Right forelimb (tissue), 1 donor: ENCODE results near the gene PLA2G4F.
A peak's percentile ranks its signal among the peaks of the same experiment; 100 is the strongest.

ENCODE experiments used
- DNase-seq: peaks from one replicate; pipeline ENCODE4 v3.0.0-alpha.2; 2018

PLA2G4F gene, protein sequence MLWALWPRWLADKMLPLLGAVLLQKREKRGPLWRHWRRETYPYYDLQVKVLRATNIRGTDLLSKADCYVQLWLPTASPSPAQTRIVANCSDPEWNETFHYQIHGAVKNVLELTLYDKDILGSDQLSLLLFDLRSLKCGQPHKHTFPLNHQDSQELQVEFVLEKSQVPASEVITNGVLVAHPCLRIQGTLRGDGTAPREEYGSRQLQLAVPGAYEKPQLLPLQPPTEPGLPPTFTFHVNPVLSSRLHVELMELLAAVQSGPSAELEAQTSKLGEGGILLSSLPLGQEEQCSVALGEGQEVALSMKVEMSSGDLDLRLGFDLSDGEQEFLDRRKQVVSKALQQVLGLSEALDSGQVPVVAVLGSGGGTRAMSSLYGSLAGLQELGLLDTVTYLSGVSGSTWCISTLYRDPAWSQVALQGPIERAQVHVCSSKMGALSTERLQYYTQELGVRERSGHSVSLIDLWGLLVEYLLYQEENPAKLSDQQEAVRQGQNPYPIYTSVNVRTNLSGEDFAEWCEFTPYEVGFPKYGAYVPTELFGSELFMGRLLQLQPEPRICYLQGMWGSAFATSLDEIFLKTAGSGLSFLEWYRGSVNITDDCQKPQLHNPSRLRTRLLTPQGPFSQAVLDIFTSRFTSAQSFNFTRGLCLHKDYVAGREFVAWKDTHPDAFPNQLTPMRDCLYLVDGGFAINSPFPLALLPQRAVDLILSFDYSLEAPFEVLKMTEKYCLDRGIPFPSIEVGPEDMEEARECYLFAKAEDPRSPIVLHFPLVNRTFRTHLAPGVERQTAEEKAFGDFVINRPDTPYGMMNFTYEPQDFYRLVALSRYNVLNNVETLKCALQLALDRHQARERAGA

DNA sequence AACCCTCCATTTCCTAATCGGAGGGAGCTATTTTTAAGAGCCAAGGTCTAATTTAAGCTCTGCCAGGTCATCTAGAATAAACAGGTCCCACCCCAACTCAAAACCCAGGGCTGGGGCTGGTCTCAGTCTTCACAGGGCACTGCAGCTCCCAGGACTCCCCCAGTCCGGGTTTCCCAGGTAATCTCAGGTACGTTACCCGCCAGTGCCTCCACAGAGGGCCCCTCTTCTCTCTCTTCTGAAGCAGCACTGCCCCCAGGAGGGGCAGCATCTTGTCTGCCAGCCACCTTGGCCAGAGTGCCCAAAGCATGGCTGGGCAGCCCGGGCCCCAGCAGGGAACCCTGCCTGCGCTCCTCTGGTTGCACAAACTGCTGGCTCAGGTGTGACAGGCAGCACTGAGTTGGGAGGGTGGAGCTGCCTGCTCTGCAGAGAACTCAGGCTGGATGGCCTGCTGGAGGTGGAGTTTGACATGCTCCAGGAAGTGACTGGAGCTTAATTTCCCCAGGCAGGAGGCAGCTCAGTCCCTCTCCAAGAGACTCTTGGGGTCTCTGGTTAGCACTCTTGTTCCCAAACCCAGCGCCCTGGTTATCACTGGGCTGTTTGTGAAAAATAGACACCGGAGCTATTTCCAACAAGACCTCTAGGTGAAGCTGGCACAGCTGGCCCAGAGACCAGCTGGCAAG is at the start of gene PLA2G4F:
TSS of gene PLA2G4F (minus strand) at position 394 of the 680 bp plus-strand sequence. CDS start at position 307, 87 bp downstream.
- DNase-seq: peak; percentile 37

DNA sequence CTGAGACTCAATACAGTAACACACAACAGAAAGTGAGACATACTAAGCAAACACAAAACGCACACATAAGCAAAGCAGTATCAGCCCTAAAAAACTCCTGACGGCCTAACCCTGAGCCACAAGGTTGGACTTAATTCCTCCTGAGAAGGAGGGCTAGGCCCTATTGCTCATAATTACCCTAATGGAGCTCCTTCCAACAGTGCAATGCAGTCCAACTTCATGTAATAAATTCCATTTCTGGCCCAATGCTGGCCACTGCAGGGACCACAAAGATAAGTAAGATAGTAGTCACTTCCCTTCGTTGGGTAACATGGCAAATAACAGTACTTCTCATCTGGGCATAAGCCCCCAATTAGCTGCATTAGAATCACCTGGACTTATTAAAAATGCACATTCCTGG is 47.5 kb upstream of the PLA2G4F start:
- no peak for DNase-seq

DNA sequence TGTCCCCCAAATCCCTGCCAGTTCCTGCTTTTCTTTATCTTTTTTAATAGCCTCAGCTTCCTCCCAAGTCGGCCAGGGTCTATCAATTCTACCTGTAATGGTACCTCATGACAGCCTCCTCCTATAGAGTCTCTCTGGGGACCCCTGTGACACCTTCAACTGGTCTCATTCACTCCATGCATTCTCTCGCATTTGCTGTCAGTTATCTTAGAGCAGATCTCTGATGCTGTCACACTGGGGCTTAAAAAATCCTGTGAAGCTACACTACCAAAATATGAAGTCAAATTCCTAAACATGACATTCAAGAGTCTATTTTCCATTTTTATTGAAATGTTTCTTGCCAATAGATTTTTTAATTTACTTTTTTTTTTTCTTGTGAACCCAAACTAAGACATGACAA is 46.2 kb upstream of the PLA2G4F start:
- no peak for DNase-seq

DNA sequence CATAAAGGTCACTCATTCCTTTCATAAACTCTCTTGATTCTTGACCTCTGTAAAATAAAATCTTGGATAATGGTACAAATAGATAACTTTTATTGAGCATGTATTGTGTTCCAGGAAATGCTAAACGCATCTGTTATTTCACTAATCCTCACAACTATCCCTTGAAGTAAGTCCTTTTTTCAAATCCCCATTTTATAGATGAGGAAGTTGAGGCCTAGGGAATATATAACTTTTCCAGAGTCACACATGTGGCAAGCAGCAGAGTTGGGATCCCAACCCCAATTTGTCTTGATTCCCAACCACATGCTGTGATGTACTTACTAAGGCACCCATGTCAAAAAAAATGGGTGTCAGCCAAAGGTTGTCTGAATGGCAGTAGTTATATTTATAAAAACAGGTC is 45.4 kb upstream of the PLA2G4F start:
- no peak for DNase-seq

DNA sequence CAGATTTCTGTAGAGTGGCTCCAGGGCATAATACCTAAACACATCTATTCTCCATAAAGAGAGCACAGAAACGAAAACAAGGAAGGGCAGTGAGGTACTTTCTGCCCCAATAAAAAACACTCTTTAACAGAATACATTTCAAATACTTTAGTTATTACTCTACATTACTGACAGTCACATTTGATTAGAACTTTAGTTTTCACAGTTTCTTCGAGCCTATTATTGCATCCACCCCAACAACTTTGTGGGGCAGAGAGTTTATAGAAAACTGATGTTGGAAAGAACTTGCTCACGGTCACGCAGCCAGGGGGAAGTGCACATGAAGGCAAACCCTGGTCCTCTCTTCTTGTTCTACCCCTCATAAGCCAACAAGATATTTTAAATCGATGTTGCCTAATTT is 42.7 kb upstream of the PLA2G4F start:
- no peak for DNase-seq

DNA sequence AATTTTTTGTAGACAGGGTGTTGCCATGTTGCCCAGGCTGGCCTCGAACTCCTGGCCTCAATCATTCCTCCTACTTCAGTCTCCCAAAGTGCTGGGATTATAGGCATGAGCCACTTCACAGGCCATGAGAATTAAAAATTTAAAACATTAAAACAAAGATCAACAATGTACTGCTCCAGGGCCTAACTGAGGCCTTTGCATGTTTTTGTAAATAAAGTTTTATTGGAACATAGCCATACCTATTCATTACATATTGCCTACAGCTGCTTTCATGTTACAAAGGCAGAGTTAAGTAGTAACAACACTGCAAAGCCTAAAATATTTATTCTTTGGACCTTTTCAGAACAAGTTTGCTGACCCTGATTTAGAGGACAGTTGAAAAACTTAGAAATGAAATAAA is 42.1 kb upstream of the PLA2G4F start:
- DNase-seq: no peak

DNA sequence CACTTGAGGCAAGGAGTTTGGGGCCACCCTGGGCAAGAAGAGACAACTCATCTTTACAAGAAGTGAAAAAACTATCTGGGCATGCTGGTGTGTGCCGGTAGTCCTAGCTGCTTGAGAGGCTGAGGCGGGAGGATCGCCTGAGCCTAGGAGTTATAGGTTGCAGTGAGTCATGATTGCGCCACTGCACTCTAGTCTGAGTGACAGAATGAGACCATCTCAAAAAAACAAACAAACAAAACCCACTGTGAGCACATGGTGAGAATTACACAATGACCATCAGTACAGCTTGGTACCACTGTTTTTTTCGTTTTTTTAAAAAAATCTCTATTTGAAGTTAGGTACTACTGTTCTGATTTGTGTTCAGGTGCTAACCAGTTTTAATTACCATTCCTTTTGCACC is 38.1 kb upstream of the PLA2G4F start:
- DNase-seq: no peak

DNA sequence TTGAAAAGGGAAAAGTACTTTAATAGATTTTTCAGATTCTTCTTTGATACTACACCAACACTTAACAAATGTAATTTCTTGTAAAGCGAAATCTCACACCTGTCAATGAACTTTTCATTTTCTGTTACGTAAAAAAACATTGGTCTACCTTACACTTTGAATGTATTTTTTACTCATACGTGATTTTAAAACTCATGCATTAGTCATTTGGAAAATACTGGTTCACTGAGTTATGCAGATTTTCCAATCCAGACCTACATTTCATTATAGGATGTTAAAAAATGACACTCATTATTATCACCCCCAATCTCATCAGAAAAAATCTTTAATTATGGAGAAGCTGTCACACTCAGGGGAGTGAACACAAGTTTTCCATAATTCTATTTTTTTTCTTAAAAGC is 36.9 kb upstream of the PLA2G4F start:
- DNase-seq: no peak

DNA sequence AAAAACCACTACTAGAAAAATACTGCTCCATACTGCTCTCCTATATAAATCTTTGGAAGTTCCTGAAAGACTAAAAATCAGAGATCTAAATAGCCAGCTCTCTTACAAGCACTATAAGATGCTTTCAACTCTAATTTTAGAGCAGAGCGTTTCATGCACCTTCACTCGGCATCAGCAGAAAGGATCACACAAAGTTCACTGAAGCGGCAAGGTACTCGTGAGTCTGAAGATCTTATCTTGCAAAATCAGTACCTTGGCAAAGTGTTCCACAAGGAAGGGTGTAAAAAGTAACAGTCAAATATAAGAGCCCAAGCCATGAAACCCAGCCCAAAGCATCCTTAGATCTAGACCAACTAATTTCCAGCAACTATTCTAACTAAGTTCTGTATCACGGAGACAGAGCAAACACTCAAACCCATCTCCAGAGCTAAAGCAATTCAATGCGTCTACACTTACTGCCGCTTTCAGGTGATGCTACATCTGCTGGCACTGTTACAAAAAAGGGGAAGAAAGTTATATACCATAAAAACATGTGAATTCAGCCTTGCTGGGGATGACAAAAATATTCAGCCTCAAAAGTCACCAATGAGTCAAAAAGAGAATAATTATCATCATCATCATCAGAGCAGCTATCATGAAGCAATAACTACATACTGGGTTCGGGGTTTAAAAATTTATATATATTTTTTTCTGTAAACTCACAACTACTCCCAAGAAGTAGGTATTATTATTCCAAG is 35.3 kb upstream of the PLA2G4F start:
- no peak for DNase-seq

DNA sequence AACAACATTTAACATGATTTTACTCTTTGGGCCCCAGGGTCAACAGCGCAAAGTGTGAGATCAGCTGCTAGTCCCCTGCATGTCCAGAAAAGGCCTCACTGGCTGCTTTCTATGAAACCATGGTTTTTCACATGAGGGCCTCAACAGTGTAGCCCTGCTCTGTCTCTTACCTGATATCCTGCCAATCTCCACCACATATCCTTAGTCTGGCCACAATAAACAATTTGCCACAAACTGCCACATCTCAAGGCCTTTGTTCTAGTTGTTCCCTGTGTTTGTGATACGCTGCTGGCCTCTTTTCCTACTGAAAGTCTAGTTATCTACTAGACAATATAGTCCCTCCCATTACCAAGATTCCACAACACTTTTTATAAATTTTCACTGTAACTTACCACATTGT is 33.9 kb upstream of the PLA2G4F start:
- no peak for DNase-seq

DNA sequence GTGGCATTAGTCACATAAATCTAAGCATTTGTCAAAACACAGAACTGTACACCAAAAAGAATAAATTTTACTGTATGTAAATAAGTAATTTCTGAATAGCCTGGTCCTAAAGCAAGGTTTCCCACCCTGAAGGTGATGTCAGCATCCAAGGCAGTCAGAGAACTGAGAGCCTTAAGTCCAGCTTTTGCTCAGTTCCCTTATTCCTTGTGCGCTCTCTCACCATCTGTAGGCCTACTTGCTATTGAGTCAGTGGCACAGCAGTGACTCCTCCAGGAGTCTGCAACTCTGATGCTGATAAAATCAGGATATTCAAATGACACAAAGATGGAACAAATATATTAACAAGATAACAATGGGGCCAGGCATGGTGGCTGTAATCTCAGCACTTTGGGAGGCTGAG is 29.4 kb upstream of the PLA2G4F start:
- no peak for DNase-seq

DNA sequence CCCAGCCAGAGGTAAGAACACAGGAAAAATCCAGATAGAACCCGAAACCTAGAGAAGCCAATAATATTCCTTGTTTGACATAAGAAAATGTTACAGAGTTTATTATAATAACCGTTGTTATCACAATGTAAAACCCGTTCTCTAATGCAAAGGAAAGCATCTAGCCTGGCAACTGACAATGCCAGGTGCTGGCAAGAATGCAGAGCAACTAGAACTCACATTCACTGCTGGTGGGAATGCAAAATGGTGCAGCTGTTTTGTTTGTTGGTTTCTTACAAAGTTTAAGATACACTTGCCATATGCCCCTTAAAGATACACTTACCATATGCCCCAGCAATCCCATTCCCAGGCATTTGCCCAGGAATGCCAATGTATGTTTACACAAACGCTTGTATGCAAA is 28.3 kb upstream of the PLA2G4F start:
- DNase-seq: no peak

DNA sequence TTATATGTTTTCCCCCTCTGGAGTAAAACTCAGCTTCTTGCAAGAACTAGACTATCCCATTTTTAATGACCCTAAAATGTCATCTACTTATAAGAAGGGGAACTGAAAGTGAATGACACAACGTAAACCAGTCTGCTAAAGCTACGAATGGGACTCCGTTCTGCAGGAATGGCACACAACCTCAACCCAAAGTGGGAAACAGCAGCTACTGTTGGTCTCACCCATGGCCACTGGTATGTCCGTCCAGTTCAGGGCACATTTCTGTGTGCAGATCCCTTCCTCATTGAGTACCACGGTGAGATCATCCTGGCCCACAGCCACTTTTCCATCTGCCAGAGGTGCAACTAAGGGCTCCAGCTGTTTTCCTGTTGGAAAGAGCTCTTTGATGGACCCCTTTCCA is 27.9 kb upstream of the PLA2G4F start:
- no peak for DNase-seq

DNA sequence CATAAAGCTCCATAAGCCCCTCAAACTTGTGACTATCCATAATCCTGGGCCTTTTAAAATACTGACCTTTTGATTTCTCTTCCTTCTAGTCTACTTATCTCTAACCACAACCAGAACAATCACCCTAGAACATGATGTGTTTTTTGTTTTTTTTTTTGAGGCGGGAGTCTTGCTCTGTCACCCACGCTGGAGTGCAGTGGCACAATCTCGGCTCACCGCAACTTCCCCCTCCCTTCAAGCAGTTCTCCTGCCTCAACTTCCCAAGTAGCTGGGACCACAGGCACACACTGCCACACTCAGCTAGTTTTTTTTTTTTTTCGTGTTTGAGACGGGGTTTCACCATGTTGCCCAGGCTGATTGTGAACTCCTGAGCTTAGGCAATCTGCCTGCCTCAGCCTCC is 26.5 kb upstream of the PLA2G4F start:
- DNase-seq: no peak

DNA sequence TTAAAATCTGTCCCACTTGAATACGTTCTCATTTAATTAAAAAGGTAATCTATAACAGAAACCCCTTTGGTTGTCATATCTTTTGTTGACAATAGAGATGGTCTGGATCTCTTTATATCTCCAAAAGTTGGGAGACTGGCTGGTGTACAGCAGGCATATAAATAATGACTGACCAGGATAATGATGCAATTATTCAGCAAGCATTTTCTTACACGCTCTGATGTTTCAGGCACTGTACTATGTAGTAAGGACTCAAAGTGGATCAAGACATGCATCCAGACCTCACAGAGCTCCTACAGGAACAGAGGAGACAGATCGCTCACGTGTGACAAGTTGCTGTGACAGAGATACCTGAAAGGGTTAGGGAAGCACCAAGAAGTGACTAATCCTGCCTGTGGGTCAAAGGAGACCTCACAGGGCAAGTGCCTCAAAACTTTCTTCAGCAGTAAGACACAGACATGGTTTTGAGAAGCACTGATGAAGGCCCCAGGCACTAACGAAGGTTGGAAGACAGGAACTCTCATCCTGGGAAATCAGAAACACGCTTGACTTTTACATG is 26.0 kb upstream of the PLA2G4F start:
- no peak for DNase-seq

DNA sequence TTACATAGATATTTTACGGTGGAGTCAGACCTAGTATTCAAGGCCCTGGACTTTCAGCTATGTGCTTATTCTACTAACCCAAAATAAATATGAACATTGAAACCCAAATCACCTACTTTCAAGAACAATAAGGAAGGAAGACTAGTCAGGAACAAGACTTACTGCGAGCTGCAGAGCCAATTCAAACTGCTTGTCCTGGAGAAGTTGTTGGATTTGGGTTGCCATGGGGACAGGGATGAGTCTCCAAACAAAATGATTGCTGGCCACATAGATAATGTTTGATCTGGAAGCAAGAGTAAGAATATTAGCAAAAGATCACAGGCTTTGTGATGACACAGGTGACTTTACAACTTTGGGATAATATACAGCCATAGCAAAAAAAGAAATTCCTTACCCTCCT is 21.6 kb upstream of the PLA2G4F start:
- no peak for DNase-seq

DNA sequence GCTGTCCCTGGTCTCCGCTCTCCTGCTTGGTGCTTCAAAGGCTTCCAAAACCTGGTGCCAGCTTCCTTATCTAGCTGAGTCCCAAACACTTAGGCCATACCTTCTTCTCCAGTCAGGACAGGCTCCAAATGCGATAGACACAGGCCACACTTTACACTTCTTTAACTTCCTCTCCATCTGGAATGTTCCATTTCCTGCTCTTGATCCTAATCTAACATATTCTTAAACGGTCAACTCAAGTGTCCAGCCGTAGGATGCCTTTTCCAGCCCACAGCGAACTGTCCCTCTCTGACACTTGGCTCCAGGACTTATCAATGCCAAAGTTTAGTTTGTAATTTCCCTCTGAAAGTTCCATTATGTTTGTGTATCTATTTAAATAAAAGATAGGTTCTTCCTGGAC is 19.2 kb upstream of the PLA2G4F start:
- no peak for DNase-seq

DNA sequence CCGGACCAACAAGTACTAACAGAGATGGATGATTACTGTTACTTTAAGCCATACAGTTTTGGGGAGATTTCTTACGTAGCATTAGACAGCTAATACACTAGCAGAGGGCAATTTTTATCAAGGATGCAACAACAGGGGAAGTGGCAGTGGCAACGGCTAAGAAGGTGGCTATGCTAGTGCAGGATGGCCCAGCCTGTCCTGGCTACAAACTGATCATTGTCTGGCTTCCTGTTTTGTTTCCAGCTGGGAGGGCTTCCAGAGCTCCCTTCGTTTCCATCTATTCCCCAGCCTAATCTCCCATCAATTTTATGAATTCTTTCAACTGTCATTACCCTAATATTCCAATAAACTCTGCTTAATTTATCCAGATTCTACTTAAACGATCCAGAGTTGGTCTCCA is 16.0 kb upstream of the PLA2G4F start:
- DNase-seq: no peak

DNA sequence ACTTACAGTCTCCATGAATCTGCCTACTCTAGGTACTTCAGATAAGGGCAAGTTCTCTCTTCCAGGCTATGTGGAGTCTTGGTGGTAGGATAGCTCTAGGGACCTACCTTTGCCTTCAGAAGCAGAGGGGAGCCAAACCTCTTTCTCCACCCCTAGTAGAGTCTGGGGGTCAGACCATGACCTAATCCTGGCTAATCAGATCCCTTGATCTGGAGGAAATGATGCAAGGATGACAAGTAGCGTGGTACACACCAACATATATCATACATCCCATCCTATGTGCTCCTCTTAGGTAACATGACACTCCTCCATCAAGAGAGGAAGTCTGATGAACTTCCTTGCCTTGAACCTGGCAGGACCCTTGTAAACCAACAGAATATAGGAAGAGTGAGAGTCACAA is 15.4 kb upstream of the PLA2G4F start:
- DNase-seq: no peak

DNA sequence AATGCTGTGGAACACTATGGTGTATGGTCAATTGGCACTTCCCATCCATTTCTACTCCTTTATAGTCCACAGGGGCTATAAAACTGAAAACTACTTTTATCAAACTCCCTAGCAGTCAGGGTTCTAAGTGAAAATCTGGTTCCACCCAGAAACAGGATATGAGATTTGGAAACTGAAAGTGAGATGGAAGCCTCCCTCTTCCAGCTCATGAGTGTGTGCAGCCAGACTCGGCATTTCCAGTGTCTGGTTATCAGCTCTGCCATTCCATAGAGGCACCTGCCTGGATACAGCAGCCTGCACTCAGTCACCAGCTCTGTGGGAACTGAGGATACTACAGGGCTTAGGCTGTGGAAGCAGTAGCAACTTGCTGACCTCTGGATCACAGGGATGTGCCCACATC is 14.7 kb upstream of the PLA2G4F start:
- no peak for DNase-seq

DNA sequence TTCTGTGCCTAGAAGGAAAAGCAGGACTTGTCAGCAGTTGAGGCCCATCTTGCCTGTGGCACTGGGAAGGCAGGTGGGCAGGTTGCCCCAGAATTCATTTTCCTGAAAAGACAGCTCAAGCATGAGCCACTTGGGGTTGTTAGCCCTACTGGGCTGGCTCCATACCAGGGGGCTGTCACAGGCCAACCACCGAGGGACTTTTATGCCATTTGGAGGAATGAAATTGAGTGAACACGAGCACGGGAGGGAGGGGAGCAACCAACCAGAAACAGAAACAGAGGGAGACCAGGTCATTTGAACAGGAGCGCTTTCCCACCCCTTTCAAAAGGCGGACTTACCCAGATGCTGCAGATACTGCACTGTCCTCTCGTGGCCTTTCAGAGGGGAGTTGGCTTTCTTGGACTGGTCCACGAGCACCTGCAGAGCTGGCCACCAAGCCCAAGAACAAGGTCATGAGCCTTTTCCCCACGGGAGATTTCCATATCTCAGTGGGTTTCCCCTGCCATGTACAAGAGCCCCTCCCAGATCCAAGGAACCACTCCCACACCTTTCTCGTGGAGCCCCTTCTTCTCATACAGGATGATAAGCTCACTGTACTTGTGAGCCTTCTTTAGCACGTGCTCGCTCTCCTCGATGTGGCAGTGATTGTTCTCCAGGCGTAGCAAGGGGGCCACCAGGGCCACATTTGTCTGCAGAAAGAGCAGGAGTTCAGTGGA is 9.9 kb upstream of the PLA2G4F start:
- no peak for DNase-seq

DNA sequence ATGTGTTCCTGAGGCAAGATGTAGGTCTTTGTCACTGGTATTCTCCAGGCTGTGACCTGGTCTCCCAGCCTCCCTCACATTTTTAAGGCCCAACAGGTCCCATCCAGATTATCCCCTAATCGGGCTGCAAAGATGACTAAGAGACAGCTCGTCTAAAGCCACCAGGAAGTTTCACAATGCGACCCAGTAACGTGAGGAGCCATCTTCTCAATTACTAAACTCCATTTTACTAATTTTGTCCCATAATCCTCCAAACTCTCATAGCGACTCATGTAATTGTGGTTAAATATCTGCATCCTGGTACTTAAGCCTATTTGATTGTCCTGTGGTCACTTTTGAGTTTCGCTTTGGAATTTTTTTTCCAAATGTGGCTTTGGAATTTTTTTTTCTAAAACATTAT is 8.7 kb upstream of the PLA2G4F start:
- no peak for DNase-seq
